Activated naive CD4-positive, alpha-beta T cell treated with anti-CD3 and anti-CD28 coated beads, Interleukin-2, amount 50 U/mL, for 72 hours (primary cell): Measurements from ENCODE around the gene SLC49A4. TPM values are rescaled to one million over a fixed set of nuclear protein-coding genes. Genes with fewer than 3 reads are reported as not detected.
A peak's percentile ranks its signal among the peaks of the same experiment; 100 is the strongest.

Source experiments
- ATAC-seq, 2 donors: fragments of 150-1000 bp; cut with Tn5 transposase; 2 replicates each; pipeline ENCODE4 v1.10.0; 2021; ENCODE audit warnings: mild to moderate bottlenecking in 2 of 2, moderate library complexity in 2 of 2
- DNase-seq, 2 donors: peaks; one replicate each; pipeline ENCODE4 v3.0.0; 2021 to 2022; ENCODE audit warnings: low spot score in 2 of 2
- H3K27ac Mint-ChIP-seq, 2 donors: one replicate each; pipeline ENCODE4 v1.8.0; 2022; ENCODE audit warnings: mild to moderate bottlenecking in 2 of 2, mixed read lengths in 2 of 2
- H3K36me3 Mint-ChIP-seq, 2 donors: one replicate each; pipeline ENCODE4 v1.8.0; 2022; ENCODE audit warnings: mixed read lengths in 2 of 2
- H3K9me3 Mint-ChIP-seq, 2 donors: one replicate each; pipeline ENCODE4 v1.8.0; 2022; ENCODE audit warnings: mixed read lengths in 2 of 2
- total RNA-seq, 2 donors: library from RNA; stranded (reverse); gene quantifications; one replicate each; pipeline ENCODE4 v1.2.3, GENCODE V29; 2022

SLC49A4 gene
- total RNA-seq, 2 donors from 2014 or later = 1.3 to 1.8 TPM

DNA sequence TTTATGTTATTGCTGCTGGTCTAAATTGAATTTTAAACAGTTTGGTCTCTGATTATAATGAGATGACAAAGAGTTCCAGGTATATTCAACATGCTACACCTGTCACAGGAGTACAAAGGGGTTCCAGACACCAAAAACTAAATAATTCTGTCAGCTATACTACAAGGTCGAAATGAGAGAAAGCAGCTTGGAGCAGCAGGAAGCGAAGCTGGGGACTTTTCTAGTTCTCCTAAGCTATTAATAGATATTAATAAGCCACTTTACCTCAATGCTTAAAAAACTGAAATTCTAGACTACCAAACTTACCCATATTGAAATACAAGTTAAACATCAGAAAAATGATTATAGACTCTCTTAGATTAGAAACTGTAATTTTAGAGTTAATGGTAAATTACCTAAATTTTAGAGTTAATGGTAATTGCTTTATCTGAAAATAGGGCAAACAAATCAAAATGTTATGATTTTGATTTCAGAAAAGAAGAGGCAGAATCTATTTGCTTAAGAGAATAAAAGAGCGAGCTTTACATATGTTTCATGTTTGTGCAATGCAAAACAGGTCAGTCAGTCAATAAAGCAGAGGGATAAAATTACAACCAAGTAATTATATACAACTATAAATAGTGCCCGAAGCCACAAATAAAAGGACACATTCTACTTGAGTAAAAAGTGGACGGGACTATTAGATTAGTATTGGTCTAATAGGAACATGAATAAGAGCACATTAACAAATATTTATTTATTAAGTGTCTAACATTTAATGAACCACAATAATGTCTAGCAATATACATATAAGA is 18.0 kb upstream of the SLC49A4 start:
- H3K36me3 Mint-ChIP-seq = peaks cover 0 to 6% of the 10 kb centered on the region in 2 donors
- no peak for DNase-seq
- H3K27ac Mint-ChIP-seq = no peak overlapping the region
- no peaks in the 10 kb centered on the region for H3K9me3 Mint-ChIP-seq
- ATAC-seq = no peak

GRCh38 chr3:122777563-122777962 is 17.3 kb upstream of the SLC49A4 start:
- H3K9me3 Mint-ChIP-seq = no peaks in the 10 kb centered on the region
- peaks cover 0 to 6% of the 10 kb centered on the region in 2 donors for H3K36me3 Mint-ChIP-seq
- ATAC-seq (no peak), DNase-seq (no peak)
- no peak overlapping the region for H3K27ac Mint-ChIP-seq

DNA sequence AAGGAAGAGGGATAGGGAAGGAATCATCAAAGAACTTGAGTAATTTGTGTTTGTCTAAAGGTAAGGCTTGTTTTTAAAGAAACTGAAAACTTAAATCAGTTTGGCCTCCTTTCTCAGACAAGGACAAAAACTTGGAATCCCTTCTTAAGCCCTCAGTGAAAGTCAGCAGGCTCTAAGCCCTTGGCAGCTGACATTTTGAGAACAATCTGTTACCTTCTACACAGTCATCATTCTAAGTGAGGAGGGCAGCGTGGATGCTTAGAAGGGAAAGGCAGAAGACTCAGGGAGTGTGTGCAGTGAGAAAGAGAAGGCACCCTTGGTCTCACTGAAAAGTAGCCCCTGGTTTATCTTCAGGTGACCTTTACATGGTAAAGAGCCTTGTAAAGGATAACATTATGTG is 12.1 kb upstream of the SLC49A4 start:
- DNase-seq = no peak

GRCh38 chr3:122784436-122784835 is 10.4 kb upstream of the SLC49A4 start:
- DNase-seq (no peak), ATAC-seq (no peak)
- H3K27ac Mint-ChIP-seq = no peak overlapping the region
- H3K36me3 Mint-ChIP-seq = peaks cover 0 to 6% of the 10 kb centered on the region in 2 donors
- no peaks in the 10 kb centered on the region for H3K9me3 Mint-ChIP-seq

More for the DNA sequence above, 12.1 kb upstream of the SLC49A4 start:
- no peak for ATAC-seq
- no peaks in the 10 kb centered on the region for H3K9me3 Mint-ChIP-seq
- H3K27ac Mint-ChIP-seq = no peak overlapping the region
- peaks cover 0 to 6% of the 10 kb centered on the region in 2 donors for H3K36me3 Mint-ChIP-seq

GRCh38 chr3:122785231-122785630 is 9.6 kb upstream of the SLC49A4 start:
- no peak for ATAC-seq
- Mint-ChIP-seq H3K9me3 (no peaks in the 10 kb centered on the region), H3K36me3 (peaks cover 0 to 6% of the 10 kb centered on the region in 2 donors), H3K27ac (no peak overlapping the region)
- no peak for DNase-seq

DNA sequence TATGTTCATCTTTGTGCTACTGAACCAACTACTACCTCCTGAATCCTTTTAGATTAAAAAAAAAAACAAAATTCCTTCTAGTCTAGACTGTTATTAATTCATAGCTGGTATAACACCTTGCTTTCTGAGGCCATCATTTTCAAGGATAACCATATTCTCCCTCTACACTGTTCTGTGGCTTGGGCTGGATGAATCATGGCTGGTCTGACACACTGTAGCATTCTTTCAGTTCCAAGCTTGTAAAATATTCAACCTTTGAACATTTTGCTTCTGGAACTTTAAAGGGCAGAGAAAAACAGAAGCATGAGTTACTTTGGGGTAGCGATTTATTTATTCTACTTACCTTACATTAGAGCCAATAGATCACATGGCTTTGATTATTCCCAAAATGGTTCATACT is 8.8 kb upstream of the SLC49A4 start:
- no peak overlapping the region for H3K27ac Mint-ChIP-seq
- ATAC-seq (peak; percentile 83 to 93), DNase-seq (no peak)
- H3K36me3 Mint-ChIP-seq = peaks cover 0 to 6% of the 10 kb centered on the region in 2 donors
- no peaks in the 10 kb centered on the region for H3K9me3 Mint-ChIP-seq

GRCh38 chr3:122787872-122788271 is 7.0 kb upstream of the SLC49A4 start:
- ATAC-seq (no peak), DNase-seq (no peak)
- no peak overlapping the region for H3K27ac Mint-ChIP-seq
- H3K9me3 Mint-ChIP-seq = no peaks in the 10 kb centered on the region
- H3K36me3 Mint-ChIP-seq = peaks cover 0 to 1% of the 10 kb centered on the region in 2 donors

GRCh38 chr3:122789585-122790273 is 5.1 kb upstream of the SLC49A4 start:
- no peaks in the 10 kb centered on the region for H3K9me3 Mint-ChIP-seq
- no peak overlapping the region for H3K27ac Mint-ChIP-seq
- DNase-seq = no peak
- peaks cover 0 to 7% of the 10 kb centered on the region in 2 donors for H3K36me3 Mint-ChIP-seq
- no peak for ATAC-seq

DNA sequence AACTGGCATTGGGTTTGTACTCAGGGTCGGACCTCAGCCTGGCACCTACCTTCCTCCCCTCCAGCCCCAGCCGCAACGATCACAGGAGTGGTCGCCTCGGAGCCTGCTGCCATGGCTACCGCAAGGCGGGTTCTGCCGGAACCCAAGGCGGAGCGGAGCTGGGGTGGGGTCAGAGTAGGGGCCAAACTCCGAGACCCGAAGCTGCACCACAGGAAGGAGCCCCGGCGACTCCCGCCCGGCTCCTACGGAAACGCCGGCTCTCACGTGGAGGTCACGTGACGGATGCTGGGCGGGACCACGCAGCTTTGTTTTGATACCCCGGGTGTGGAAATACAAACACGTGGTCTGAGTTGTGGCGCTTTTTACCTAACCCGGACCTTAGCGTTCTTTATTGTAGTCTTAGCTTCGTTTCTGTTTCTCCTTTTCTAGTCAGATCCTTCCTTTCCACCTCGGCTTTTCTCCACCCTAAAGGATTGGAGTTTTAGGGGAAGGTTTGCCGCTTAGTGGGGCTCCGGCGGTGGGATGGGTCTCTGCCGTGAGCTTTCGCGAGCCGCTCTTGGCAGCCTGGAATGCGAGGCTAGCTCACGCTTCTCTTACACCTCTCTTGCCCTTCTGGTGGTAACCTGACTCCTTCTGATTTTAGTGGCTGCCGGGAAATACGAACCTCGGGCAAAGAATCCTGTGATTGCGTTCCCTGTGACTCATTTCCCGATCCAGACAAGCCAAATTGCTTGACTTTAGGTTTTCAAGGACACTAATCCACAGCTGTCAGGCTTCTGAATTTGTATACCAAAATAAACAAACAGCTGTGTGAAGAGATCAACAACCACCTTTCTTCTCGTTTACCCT is 1.1 kb upstream of the SLC49A4 start, which contains the start of gene HSPBAP1:
HSPBAP1 (minus strand) TSS at position 264 of the 849 bp plus-strand sequence; CDS start at position 113, 151 bp downstream.
- peak; percentile 66 to 70 for ATAC-seq
- Mint-ChIP-seq H3K9me3 (no peaks in the 10 kb centered on the region), H3K27ac (peak within 1 kb of the TSS in 1 of 2 donors; percentile 91), H3K36me3 (peaks cover 0 to 7% of the 10 kb centered on the region in 2 donors)
- DNase-seq = peak; percentile 85 to 91

DNA sequence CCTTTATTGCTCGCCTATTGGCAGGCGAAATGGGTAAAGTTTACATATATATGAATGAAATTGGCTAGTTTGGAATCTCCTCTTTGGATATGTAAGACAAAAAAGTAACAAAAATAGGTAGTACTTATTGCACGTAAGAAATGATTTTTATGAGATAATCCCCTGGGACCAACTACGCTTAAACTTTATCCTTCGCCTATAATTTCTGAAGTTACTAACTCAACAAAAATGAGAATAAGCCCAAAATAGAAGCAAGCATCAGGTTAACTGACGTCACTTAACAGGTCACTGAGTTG is 438 bp upstream of the SLC49A4 start:
- no peak for ATAC-seq
- Mint-ChIP-seq H3K9me3 (no peaks in the 10 kb centered on the region), H3K36me3 (peaks cover 0 to 7% of the 10 kb centered on the region in 2 donors), H3K27ac (peak overlapping the region in 1 of 2 donors; percentile 91)
- DNase-seq = no peak

DNA sequence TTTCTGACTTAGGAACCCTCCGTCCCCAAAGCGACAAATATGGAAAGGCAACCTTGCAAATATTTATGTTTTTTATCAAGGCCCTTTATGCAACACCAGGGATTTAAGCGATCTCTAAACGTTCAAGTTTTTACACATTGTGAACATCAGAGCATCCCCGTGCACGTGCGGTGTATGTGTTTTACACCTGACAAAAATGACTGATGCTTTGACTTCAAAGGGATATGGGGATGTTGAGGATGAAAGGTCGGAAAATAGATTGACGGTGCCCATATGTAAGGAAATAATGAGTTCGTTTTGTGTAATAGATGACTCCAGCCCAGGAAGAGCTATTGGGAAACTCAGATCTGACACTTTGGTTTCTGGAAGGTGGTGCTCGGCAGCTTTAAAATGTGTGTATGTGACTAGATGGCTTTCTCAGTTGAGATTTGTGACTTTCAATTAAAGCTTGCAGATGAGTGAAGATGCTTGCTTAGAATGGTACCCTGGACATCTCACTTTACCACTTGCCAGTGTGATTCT is 866 bp downstream of the SLC49A4 start:
- no peaks in the 10 kb centered on the region for H3K9me3 Mint-ChIP-seq
- DNase-seq (no peak), ATAC-seq (peak; percentile 4 to 19)
- H3K36me3 Mint-ChIP-seq = peaks cover 0 to 7% of the 10 kb centered on the region in 2 donors
- no peak overlapping the region for H3K27ac Mint-ChIP-seq

GRCh38 chr3:122797291-122797690 is 2.4 kb downstream of the SLC49A4 start:
- DNase-seq (no peak), ATAC-seq (peak in 1 of 2 donors; percentile 37)
- peaks cover 0 to 7% of the 10 kb centered on the region in 2 donors for H3K36me3 Mint-ChIP-seq
- no peak overlapping the region for H3K27ac Mint-ChIP-seq
- H3K9me3 Mint-ChIP-seq = no peaks in the 10 kb centered on the region

DNA sequence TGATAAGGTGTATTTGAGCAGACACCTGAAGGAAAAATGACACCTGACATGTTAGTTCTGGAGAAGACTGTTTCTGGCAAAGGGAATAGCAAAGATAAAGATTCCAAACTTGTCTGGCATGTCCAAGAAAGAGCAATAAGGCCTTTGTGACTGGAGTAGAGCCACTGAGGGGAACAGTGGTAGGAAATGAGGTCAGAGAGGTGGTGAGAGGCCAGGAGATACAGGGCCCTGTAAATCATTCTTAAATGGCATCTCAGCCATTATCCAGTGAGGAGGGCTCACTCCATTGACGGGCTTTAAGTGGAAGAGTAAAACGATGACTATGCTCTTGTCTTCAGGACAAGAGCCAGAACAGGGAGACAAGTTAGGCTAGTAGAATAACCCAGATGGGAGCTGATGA is 4.5 kb downstream of the SLC49A4 start:
- no peak for ATAC-seq
- no peak for DNase-seq
- Mint-ChIP-seq H3K36me3 (peaks cover 5 to 6% of the 10 kb centered on the region in 2 donors), H3K9me3 (peaks cover 0 to 5% of the 10 kb centered on the region in 2 donors), H3K27ac (no peak overlapping the region)

- H3K27ac Mint-ChIP-seq = no peak overlapping the region
- ATAC-seq = no peak
Observed at GRCh38 chr3:122800031-122800430, 5.2 kb downstream of the SLC49A4 start.

DNA sequence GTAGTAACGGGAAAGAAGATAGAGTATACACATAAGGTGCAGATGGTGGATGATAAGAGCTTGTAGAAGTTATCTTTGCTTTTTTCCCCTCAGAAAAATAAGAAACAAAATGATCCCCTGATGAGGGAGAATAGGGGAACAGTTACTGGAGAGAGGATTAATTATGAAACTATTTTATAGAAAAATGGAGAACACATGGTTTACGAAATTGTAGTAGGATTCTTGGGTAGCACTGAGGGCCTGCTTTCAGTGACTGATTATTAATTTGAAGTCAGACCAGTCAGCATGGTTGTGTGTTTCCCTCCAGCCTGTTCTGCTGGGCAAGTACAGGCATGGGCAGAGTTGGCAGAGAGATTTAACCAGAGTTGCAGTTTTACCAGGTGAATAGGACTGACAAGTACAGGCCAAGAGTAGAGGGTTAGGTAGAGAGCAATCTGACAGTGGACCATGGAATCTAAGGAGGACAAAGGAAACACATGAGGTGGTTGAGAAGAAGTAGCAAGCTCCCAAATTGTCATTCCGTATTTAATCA is 5.9 kb downstream of the SLC49A4 start:
- H3K36me3 Mint-ChIP-seq = peaks cover 5 to 6% of the 10 kb centered on the region in 2 donors
- H3K27ac Mint-ChIP-seq = no peak overlapping the region
- H3K9me3 Mint-ChIP-seq = peaks cover 0 to 5% of the 10 kb centered on the region in 2 donors
- DNase-seq (no peak), ATAC-seq (no peak)

More at GRCh38 chr3:122800031-122800430, 5.2 kb downstream of the SLC49A4 start:
- Mint-ChIP-seq H3K36me3 (peaks cover 5 to 6% of the 10 kb centered on the region in 2 donors), H3K9me3 (peaks cover 0 to 5% of the 10 kb centered on the region in 2 donors)
- no peak for DNase-seq

GRCh38 chr3:122802323-122802722 is 7.5 kb downstream of the SLC49A4 start:
- ATAC-seq (no peak), DNase-seq (no peak)
- peaks cover 0 to 5% of the 10 kb centered on the region in 2 donors for H3K9me3 Mint-ChIP-seq
- H3K27ac Mint-ChIP-seq = no peak overlapping the region
- peaks cover 5 to 6% of the 10 kb centered on the region in 2 donors for H3K36me3 Mint-ChIP-seq
